K562 (cell line): ENCODE data around the gene PRR14.

Experiments
- ELF4 ChIP-seq: fragments of 450-650 bp; formaldehyde crosslinking; IDR thresholded peaks from 2 replicates; pipeline ENCODE4 v1.4.0; 2022; ENCODE audit warnings: missing genetic modification characterization
- FOXA1 ChIP-seq: fragments of 450-650 bp; IDR thresholded peaks from 2 replicates; pipeline ENCODE4 v1.6.1; 2016; ENCODE audit warnings: mild to moderate bottlenecking, borderline replicate concordance
- HDAC1 ChIP-seq, 2 experiments: fragments of 450-650 bp; IDR thresholded peaks; 2 replicates each; pipeline ENCODE4 v1.6.1; 2016 to 2017; ENCODE audit warnings: inconsistent platforms in 1 of 2, mild to moderate bottlenecking in 1 of 2, moderate library complexity in 1 of 2
- HDAC8 ChIP-seq: fragments of 450-650 bp; IDR thresholded peaks from 2 replicates; pipeline ENCODE4 v1.6.1; 2016; ENCODE audit warnings: mild to moderate bottlenecking, missing genetic modification characterization, moderate library complexity, missing compliant biosample characterization
- NRF1 ChIP-seq, 2 experiments: fragments of 450-650 bp; IDR thresholded peaks in 1 of 2; conservative IDR thresholded peaks in 1 of 2; 2 replicates each; pipeline ENCODE4 v1.6.1; 2014; ENCODE audit warnings: mild to moderate bottlenecking in 2 of 2
- RAD21 ChIP-seq, 2 experiments: fragments of 250-450 bp in 1 of 2; fragments of 450-650 bp in 1 of 2; sonication (Bioruptor Pico) in 1 of 2; formaldehyde crosslinking in 1 of 2; IDR thresholded peaks in 1 of 2; conservative IDR thresholded peaks in 1 of 2; 2 replicates each; pipeline versions ENCODE4 v1.4.0 to v1.8.0; 2020 to 2022; ENCODE audit warnings: mild to moderate bottlenecking in 2 of 2, moderate library complexity in 1 of 2
- RBBP5 ChIP-seq: fragments of 200-600 bp; sonication (generic); IDR thresholded peaks from 2 replicates; pipeline ENCODE4 v1.6.1; 2012; ENCODE audit warnings: borderline replicate concordance, mild to moderate bottlenecking, low read length, control low read depth, inconsistent platforms; ENCODE audit not compliant: insufficient read depth, poor library complexity, severe bottlenecking
- SIN3A ChIP-seq, 2 experiments: fragments of 150-350 bp in 1 of 2; IDR thresholded peaks; 2 replicates each; pipeline ENCODE4 v1.6.1; 2011 to 2016; ENCODE audit warnings: borderline replicate concordance in 2 of 2, low read depth in 2 of 2, low read length in 2 of 2, mild to moderate bottlenecking in 2 of 2, moderate library complexity in 2 of 2; ENCODE audit not compliant: control insufficient read depth in 1 of 2
- ZNF444 ChIP-seq: fragments of 250-450 bp; sonication (Bioruptor Pico); IDR thresholded peaks from 2 replicates; pipeline ENCODE4 v1.4.0; 2020; ENCODE audit warnings: mild to moderate bottlenecking, moderate library complexity
- TF ChIP-seq, protein P1 (sequence below), 3 experiments: IDR thresholded peaks in 2 of 3; conservative IDR thresholded peaks in 1 of 3; 2 replicates each; pipeline ENCODE4 v1.5.1; 2011 to 2012; ENCODE audit warnings: low read length in 3 of 3, mild to moderate bottlenecking in 3 of 3, control low read depth in 2 of 3, improper control_type of control experiment in 1 of 3, inconsistent platforms in 1 of 3, low read depth in 1 of 3, mixed read lengths in 1 of 3, moderate library complexity in 1 of 3; ENCODE audit not compliant: insufficient read depth in 2 of 3
- TF ChIP-seq, protein P2 (sequence below): sonication (generic); formaldehyde crosslinking; IDR thresholded peaks from 2 replicates; pipeline ENCODE4 v1.8.0; 2023; ENCODE audit warnings: mild to moderate bottlenecking, missing genetic modification reagents
- TF ChIP-seq, protein P3 (sequence below): sonication (generic); formaldehyde crosslinking; IDR thresholded peaks from 2 replicates; pipeline ENCODE4 v1.9.0; 2022; ENCODE audit warnings: mild to moderate bottlenecking, missing genetic modification reagents

DNA sequence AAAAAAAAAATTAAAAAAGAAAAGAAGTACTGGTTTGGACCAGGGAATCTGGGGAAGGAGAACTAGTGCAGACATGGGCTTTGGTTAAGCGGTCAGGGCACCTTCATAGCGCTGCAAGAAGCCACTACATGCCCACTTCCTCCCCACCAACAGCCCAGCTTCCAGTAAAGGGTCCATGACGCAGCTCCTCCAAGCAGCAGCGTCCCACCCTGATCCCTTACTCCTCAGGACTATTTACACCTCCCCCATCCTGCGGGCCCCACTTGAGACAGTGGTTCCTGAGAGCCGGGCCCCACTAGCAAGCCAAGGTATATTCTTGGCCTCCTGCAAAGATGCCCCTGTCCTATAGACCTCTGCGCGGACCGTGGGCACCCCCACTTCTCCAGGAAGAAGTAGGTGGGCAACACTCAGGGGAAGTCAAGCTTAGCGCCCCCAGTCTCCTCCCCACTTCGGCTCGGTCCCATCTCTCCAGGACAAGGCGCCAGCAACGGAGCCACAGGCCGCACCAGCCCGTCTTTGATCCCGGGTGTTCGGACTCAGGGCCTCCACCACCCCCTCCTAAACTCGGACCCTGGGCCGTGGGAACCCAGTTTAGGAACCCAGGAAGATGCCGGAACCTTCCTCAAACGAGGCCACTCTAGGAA is 913 bp upstream of the PRR14 start:
- TF ChIP-seq ZNF444 (CRISPR knock-in tag): no peak
- TF ChIP-seq RBBP5: no peak
- no peak for TF ChIP-seq ELF4 (CRISPR knock-in tag)
- TF ChIP-seq SIN3A (IDR thresholded peaks at IDR 0.05; ENCODE audit: borderline replicate concordance in 2 of 2, control insufficient read depth in 1 of 2, low read depth in 2 of 2, low read length in 2 of 2): no peak
- TF ChIP-seq FOXA1: no peak
- no peak for TF ChIP-seq RAD21 (CRISPR knock-in tag; conservative IDR thresholded peaks at IDR 0.05 in 1 of 2, IDR thresholded peaks at IDR 0.05 in 1 of 2)
- TF ChIP-seq HDAC8 (tag): no peak
- TF ChIP-seq, protein P1, sequence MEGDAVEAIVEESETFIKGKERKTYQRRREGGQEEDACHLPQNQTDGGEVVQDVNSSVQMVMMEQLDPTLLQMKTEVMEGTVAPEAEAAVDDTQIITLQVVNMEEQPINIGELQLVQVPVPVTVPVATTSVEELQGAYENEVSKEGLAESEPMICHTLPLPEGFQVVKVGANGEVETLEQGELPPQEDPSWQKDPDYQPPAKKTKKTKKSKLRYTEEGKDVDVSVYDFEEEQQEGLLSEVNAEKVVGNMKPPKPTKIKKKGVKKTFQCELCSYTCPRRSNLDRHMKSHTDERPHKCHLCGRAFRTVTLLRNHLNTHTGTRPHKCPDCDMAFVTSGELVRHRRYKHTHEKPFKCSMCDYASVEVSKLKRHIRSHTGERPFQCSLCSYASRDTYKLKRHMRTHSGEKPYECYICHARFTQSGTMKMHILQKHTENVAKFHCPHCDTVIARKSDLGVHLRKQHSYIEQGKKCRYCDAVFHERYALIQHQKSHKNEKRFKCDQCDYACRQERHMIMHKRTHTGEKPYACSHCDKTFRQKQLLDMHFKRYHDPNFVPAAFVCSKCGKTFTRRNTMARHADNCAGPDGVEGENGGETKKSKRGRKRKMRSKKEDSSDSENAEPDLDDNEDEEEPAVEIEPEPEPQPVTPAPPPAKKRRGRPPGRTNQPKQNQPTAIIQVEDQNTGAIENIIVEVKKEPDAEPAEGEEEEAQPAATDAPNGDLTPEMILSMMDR (IDR thresholded peaks at IDR 0.05 in 2 of 3, conservative IDR thresholded peaks at IDR 0.05 in 1 of 3; ENCODE audit: insufficient read depth in 2 of 3, low read depth in 1 of 3, low read length in 3 of 3): 0 out of 6 replicates have a peak, but pooled peaks of 1 of the 3 experiments have one; percentile 2
- TF ChIP-seq, protein P2, sequence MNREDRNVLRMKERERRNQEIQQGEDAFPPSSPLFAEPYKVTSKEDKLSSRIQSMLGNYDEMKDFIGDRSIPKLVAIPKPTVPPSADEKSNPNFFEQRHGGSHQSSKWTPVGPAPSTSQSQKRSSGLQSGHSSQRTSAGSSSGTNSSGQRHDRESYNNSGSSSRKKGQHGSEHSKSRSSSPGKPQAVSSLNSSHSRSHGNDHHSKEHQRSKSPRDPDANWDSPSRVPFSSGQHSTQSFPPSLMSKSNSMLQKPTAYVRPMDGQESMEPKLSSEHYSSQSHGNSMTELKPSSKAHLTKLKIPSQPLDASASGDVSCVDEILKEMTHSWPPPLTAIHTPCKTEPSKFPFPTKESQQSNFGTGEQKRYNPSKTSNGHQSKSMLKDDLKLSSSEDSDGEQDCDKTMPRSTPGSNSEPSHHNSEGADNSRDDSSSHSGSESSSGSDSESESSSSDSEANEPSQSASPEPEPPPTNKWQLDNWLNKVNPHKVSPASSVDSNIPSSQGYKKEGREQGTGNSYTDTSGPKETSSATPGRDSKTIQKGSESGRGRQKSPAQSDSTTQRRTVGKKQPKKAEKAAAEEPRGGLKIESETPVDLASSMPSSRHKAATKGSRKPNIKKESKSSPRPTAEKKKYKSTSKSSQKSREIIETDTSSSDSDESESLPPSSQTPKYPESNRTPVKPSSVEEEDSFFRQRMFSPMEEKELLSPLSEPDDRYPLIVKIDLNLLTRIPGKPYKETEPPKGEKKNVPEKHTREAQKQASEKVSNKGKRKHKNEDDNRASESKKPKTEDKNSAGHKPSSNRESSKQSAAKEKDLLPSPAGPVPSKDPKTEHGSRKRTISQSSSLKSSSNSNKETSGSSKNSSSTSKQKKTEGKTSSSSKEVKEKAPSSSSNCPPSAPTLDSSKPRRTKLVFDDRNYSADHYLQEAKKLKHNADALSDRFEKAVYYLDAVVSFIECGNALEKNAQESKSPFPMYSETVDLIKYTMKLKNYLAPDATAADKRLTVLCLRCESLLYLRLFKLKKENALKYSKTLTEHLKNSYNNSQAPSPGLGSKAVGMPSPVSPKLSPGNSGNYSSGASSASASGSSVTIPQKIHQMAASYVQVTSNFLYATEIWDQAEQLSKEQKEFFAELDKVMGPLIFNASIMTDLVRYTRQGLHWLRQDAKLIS (CRISPR knock-in tag): no peak
- no peak for TF ChIP-seq NRF1 (conservative IDR thresholded peaks at IDR 0.05 in 1 of 2, IDR thresholded peaks at IDR 0.05 in 1 of 2)
- no peak for TF ChIP-seq HDAC1 (IDR thresholded peaks at IDR 0.05)
- TF ChIP-seq, protein P3, sequence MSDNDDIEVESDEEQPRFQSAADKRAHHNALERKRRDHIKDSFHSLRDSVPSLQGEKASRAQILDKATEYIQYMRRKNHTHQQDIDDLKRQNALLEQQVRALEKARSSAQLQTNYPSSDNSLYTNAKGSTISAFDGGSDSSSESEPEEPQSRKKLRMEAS (CRISPR knock-in tag): no peak
